Fibroblast of skin of right quadriceps (primary cell): Measurements from ENCODE around the gene RBM47.
"Not testable (repeated sequence)": the region's sequence is repeated elsewhere in the genome, so short reads cannot be mapped to it uniquely, and the experiment has no call there.

Experiments
- DNase-seq: peaks from one replicate; pipeline ENCODE4 v3.0.0-alpha.2; 2013

Gene RBM47

GRCh38 chr4:40629401-40630334, at the start of gene RBM47:
Gene RBM47 (minus strand): TSS chr4:40629864. CDS start chr4:40438893, 190,971 bp downstream.
- peak; percentile 44 for DNase-seq

DNA sequence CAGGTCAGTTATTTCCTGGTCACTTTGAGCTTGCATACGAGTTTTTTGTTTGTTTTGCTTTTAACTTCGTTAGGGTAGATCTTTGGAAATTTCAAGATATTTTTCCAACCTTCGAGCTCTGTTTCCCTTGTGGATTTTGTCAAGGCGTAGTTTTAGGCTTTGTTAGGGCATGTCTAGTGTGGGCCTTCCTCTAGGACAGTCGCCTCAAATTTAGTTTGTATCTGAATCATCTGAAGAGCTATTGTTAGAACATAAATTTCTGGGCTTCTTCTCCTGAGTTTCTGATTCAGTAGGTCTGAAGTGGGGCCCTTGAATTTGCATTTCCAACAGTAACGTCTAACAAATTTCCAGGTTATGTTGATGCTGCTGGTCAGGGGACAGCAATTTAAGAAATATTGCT, 48.8 kb upstream of the RBM47 start:
- DNase-seq, result no peak

DNA sequence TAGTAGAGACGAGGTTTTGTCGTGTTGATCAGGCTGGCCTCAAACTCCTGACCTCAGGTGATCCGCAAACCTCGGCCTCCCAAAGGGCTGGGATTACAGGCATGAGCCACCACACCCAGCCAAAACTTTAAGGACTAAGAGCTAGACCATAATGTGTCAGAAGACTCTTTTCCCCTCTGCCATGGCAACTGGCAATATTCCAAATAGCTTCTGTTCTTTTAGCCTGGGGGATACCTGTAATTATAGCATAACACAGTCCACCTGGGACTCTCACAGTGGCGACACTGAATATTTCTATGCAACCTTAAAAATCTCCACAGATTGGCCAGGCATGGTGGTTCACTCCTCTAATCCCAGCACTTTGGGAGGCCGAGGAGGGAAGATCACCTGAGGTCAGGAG, 45.5 kb upstream of the RBM47 start:
- DNase-seq, result no peak

DNA sequence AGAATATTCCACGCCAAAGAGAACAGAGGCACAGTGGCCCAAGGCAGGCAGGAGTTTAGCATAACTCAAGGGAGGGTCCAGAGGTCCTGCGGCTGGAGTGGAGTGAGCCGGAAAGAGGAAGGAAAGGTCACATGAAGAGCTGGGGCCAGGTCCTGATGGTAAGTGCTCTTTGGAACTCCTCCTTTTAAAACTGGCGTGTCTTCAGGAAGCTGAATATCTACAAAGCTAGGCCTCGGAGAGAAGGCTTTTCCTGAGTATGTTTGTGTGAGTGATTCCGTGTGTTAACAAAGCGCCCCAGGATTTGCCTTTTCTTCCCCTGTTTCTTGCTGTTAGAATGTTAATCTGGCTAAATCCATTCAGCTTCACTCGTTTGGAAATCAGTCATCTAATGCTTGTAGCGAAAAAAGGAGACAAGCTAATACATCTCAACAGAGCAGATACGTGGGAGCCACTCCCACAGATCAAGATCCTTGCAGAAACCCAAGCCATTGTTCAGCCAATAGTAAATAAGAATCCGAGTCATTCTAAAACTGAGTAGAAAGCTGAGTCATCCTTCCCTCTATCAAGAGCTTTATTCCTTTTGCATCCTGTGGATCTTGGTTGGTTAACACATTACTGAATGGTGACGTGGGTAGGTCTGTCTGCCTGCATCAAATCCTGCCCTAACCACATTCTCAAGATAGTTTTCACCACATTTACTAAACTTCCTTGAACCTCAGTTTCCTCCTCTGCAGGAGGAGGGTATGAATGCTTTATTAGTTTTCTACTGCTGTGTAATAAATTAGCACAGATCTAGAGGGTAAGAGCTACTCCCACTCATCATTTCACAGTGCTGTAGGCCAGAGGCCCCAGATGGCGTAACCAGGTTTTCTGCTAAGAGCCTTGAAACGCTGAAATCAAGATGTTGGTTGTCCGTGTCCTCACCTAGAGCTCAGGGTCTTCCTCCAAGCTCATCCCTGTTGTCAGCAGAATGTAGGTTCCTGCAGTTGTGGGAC, 43.2 kb upstream of the RBM47 start:
- DNase-seq, result peak; percentile 99

DNA sequence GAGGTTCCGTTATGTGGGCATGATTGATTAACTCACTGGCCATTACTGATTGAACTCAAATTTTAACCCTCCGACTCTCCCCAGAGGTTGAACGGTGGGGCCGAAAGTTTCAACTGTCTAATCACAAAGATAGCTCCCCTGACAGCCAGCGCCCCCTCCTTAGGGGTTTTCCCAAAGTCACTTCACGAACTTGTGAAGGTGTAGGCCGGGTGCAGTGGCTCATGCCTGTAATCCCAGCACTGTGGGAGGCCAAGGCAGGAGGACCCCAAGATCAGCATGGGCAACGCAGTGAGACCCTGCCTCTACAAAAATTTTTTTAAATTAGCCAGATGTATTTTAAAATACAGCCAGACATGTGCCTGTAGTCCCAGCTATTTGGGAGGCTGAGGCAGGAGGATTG, 39.8 kb upstream of the RBM47 start:
- DNase-seq, result no peak

GRCh38 chr4:40665842-40666241, 36.2 kb upstream of the RBM47 start:
- DNase-seq, result no peak

DNA sequence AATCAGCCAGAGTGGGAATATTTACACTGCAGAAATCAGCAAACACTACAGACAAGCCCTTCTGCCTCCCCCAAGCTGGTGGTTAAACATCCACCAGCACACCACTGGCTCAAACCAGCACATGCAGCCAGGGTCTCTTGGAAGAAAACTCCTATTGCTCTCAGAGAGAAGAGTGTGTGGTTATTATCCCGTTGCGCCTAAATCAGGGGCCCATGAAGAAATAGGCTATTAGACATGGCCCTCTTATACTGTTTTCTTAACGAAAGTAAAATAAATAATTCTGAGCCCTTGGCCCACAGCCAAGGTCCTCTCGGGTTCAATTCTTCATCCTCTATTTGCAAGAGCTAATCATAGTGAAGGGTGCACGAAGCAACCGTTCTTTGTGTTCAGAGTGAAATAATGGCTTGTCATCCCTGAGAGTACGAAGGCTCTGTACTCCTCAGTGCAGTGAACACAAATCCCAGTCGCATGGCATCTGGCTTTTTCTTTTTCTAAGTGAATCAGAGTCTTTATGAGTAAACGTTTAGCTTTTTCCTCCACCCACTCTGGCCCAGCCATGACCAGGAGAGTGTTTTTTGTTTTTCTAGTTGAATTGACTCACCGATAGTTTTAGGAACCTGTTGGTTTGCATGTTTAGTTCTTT, 33.4 kb upstream of the RBM47 start:
- peak; percentile 65 for DNase-seq

DNA sequence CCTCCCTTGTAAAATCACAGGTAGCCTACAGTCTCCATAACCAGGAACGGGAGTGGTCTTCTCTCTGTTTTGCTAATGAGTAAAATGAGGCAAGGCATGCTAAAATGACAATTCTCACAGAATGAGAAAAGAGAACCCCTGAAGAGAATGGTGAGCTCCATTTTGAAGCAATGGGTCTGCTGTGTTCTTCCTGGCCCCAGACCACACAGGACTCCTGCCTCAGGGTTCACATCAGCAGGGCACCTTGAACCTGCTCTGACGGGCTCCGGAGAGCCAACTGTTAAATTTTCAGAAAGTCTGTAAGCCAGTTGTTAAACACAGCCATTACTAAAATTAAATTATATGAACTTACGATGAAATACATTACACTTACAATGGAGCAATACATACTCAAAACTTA, 32.1 kb upstream of the RBM47 start:
- DNase-seq, result no peak

DNA sequence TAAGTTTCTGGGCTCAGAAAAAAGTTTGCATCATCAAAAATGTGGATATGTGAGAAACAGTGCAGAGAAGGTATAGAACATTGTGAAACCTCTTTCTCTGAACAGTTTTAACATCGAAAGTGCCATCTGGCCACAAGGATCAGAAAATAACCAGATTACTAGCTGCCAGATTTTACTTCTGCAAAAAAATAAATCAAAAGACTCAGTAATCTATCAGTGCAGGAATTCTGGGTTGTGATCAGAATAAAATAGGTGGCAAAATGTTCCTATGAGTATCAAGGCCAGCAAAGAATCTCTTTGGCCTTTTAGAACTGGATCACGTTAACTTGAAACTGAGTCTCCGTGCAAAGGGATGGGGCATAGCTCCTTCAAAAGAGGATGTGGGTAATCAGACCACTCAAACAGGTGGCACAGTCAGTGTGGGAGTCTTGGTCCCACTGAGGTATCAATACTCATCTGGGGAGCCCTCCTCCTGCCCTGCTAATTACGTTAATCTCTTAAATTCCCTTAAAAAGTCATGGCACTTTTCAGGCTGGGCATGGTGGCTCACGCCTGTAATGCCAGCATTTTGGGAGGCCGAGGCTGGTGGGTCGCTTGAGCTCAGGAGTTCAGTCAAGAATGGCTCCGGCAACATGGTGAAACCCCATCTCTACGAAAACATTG, 26.7 kb upstream of the RBM47 start:
- DNase-seq, result no peak

DNA sequence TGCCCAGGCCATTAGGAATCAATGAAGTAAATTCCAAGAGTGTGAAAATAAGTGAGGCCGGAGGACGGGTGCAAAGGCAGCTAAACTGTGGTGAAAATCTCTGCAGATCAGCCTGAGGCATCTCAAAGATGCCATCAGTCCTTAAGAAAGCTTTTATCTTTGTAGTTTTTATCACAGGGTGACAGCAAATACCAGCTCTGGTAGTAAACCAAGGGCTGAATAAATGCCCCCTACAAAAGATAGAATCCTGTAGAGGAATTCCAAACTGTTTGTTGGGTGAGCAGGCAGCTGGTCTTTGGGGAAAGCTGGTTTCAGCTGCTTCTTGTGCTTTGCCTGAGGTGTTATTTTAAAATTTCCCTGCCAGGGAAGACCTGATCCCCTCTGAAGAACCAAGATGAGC, 21.6 kb upstream of the RBM47 start:
- no peak for DNase-seq

DNA sequence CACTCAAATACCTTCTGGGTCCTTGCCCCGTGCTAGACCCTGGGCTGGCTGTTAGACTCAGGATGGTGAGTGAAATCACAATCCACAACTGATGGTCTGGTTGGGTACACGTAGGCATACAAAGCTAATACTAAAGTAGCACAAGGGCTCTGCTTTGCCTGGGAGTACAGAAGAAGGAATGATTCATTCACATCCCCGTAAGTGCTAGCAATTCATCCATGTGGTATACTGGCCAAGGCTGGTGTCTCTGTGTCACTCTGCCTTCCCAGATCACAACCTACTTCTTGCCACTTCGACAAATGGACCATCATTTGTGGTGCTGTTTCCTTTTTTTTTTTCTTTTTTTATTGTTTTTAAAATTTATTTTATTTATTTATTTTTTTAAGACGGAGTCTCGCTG, 19.7 kb upstream of the RBM47 start:
- DNase-seq, result no peak

GRCh38 chr4:40648742-40649281, 19.1 kb upstream of the RBM47 start:
- no peak for DNase-seq

DNA sequence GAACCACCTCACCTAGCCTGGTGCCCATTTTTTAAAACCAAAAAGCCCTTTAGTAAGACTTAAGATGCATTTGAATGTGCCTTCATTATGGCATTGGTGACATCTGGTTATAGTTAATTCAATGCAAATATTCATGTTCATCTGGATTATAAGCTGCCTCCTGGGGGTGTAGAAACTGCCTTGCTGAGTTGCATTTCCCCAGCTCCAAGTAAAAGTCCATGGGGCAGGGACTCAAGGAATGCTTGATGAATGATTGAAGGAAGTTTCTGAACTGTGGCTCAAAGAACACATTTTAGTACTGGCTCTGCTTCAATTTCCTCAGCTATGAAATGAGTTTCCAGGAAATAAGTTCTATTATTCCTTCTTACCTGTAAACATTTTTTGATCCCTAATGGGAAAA, 18.5 kb upstream of the RBM47 start:
- DNase-seq, result peak; percentile 31

GRCh38 chr4:40645586-40645985, 15.9 kb upstream of the RBM47 start:
- DNase-seq, result no peak

DNA sequence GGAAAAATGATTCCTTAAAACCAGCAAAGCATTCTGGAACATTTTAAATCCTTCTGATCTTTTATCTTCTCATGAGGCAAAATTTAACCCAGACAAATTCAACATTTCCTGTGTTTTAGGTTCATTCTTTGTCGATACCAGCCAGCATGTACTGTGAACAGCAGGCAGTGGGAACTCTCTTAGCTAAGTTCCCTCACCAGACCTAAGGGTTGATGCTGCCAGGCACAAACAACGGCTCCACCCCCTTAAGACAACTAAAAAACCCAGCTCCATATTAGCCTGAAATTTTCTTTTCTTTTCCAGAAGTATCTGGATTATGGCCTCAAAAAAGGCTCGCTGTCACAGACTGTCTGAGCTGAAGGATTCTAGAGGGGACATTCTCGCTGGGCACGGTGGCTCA, 2.4 kb upstream of the RBM47 start:
- no peak for DNase-seq

GRCh38 chr4:40630335-40631021, 814 bp upstream of the RBM47 start:
- DNase-seq, result no peak

- no peak for DNase-seq
Measured at GRCh38 chr4:40628888-40629287, 776 bp downstream of the RBM47 start.

DNA sequence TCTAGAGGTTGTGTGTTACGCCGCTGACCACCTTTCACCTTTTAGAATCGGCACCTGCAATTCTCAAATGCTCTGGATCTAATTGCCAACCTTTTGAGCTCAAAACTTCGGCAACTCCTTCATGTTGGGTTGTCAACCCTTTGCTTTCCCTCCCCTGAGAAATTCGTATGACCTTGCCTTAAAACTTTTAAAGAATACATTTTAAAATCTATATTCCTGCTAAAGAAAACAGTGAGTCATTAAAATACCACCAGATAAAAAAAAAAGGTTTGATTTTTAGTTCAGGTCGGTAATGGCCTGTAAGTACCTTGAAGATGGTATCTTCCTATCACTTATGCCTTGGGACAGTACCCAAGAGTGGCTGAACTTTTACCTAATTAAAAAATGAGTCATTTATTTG, 1.3 kb downstream of the RBM47 start:
- DNase-seq, result not testable (repeated sequence)

DNA sequence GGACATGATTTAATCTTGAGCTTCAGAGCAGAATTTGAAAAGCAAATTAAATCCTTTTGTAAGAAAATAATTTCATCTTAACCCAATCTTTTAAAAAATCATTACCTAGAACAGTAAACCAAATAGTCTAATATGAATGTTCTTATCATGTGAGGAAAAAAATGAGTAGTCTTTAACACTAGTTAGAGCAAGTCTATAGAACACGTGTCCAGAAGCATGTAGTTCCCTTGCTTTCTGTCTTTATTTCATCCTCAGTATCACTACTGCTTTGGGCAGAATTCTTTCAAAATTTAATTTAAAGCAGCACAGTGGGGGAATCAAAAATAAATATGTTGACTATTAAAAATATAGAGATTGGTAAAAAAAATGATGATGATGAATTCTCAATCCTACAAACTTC, 2.1 kb downstream of the RBM47 start:
- DNase-seq, result no peak

- peak; percentile 46 for DNase-seq
Measured at GRCh38 chr4:40626183-40626990, 3.3 kb downstream of the RBM47 start.

DNA sequence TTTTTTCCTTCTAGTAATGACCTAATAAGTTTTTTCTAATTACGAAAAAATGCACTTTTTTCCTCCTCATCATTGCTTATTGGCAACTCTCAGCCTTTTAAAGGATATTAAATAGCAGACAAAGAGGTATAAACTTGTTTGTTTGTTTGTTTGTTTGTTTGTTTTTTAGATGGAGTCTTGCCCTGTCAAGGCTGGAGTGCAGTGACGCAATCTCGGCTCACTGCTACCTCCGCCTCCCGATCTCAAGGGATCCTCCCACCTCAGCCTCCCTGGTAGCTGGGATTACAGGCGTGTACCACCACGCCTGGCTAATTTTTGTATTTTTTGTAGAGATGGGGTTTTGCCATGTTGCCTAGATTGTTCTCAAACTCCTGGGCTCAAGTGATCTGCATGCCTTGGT, 6.0 kb downstream of the RBM47 start:
- DNase-seq, result no peak
